Activated CD4-positive, alpha-beta T cell treated with anti-CD3 and anti-CD28 coated beads, Interleukin-2, amount 10 ng/mL, durations not matched to agents 7 days and 5 days (primary cell): ENCODE data around the gene XPR1. TPM values are rescaled to one million over a fixed set of nuclear protein-coding genes. Genes with fewer than 3 reads are reported as not detected.

Experiments used
- CTCF ChIA-PET: fragments of 350-600 bp; sonication (Branson Sonifier 250); formaldehyde crosslinking; loops from one replicate; lab custom pipeline; 2021; ENCODE audit warnings: antibody characterized with exemption; lab: Charles Lee
- POLR2A ChIA-PET: fragments of 350-600 bp; sonication (Branson Sonifier 250); formaldehyde crosslinking; loops from one replicate; lab custom pipeline; 2021; ENCODE audit warnings: antibody characterized with exemption; lab: Charles Lee
- DNase-seq: peaks from one replicate; pipeline ENCODE4 v3.0.0-alpha.2; 2020
- H3K27ac Mint-ChIP-seq: one replicate; pipeline ENCODE4 v1.8.0; 2021; ENCODE audit warnings: mild to moderate bottlenecking, moderate library complexity, mixed read lengths
- H3K27me3 Mint-ChIP-seq: one replicate; pipeline ENCODE4 v1.8.0; 2021; ENCODE audit warnings: mixed read lengths
- H3K36me3 Mint-ChIP-seq: one replicate; pipeline ENCODE4 v1.8.0; 2021; ENCODE audit warnings: low read depth, mixed read lengths
- H3K4me1 Mint-ChIP-seq: one replicate; pipeline ENCODE4 v1.8.0; 2021; ENCODE audit warnings: mixed read lengths
- H3K4me3 Mint-ChIP-seq: one replicate; pipeline ENCODE4 v1.8.0; 2021; ENCODE audit warnings: mild to moderate bottlenecking, moderate library complexity, mixed read lengths
- H3K9me3 Mint-ChIP-seq: one replicate; pipeline ENCODE4 v1.8.0; 2021; ENCODE audit warnings: mixed read lengths
- total RNA-seq, 2 experiments: library from RNA; stranded (reverse); gene quantifications; one replicate each; pipeline ENCODE4 v1.2.3, GENCODE V29; 2021

Gene XPR1
- total RNA-seq, 2 experiments from 2014 or later = 18.0 to 20.5 TPM

- Mint-ChIP-seq H3K27ac (no peak overlapping the region), H3K4me1 (no peaks in the 10 kb centered on the region), H3K36me3 (no peaks in the 10 kb centered on the region), H3K27me3 (peaks cover 1% of the 10 kb centered on the region), H3K4me3 (no peak overlapping the region), H3K9me3 (no peaks in the 10 kb centered on the region)
- POLR2A ChIA-PET = no interaction called here
- CTCF ChIA-PET = interaction anchor here (1.0 kb wide), 1 partner anchor 28 kb away, joined by 3 read pairs; no protein-coding TSS in a partner anchor
- no peak for DNase-seq
Measured at GRCh38 chr1:180620581-180620980, 11.2 kb upstream of the XPR1 start.

- ChIA-PET CTCF (interaction anchor here (0.6 to 1.3 kb wide), 2 partner anchors 8 to 26 kb away, joined by 3 read pairs; no protein-coding TSS in a partner anchor), POLR2A (no interaction called here)
- no peaks in the 10 kb centered on the region for H3K4me1 Mint-ChIP-seq
- H3K4me3 Mint-ChIP-seq = no peak overlapping the region
- no peak for DNase-seq
- no peak overlapping the region for H3K27ac Mint-ChIP-seq
- no peaks in the 10 kb centered on the region for H3K36me3 Mint-ChIP-seq
- H3K27me3 Mint-ChIP-seq = peaks cover 14% of the 10 kb centered on the region
- H3K9me3 Mint-ChIP-seq = no peaks in the 10 kb centered on the region
Measured at GRCh38 chr1:180622658-180623508, 8.9 kb upstream of the XPR1 start.

GRCh38 chr1:180623579-180624347, 8.1 kb upstream of the XPR1 start:
- Mint-ChIP-seq H3K4me3 (no peak overlapping the region), H3K27me3 (peaks cover 14% of the 10 kb centered on the region), H3K4me1 (no peaks in the 10 kb centered on the region), H3K9me3 (no peaks in the 10 kb centered on the region), H3K36me3 (no peaks in the 10 kb centered on the region), H3K27ac (no peak overlapping the region)
- ChIA-PET POLR2A (no interaction called here), CTCF (interaction anchor here (1.3 kb wide), 1 partner anchor 7 kb away, joined by 3 read pairs; no protein-coding TSS in a partner anchor)
- DNase-seq = no peak

- peaks cover 14% of the 10 kb centered on the region for H3K27me3 Mint-ChIP-seq
- no peak overlapping the region for H3K4me3 Mint-ChIP-seq
Measured at GRCh38 chr1:180626711-180627110, 5.1 kb upstream of the XPR1 start.

GRCh38 chr1:180627411-180627810, 4.4 kb upstream of the XPR1 start:
- Mint-ChIP-seq H3K27me3 (peaks cover 14% of the 10 kb centered on the region), H3K9me3 (no peaks in the 10 kb centered on the region), H3K4me3 (no peak overlapping the region), H3K4me1 (peaks cover 6% of the 10 kb centered on the region), H3K36me3 (no peaks in the 10 kb centered on the region), H3K27ac (no peak overlapping the region)
- no peak for DNase-seq
- CTCF ChIA-PET = interaction anchor here (1.0 kb wide), 2 partner anchors 11 kb away, joined by 3 read pairs; no protein-coding TSS in a partner anchor
- POLR2A ChIA-PET = no interaction called here

More at GRCh38 chr1:180626711-180627110, 5.1 kb upstream of the XPR1 start:
- no peak for DNase-seq
- no peak overlapping the region for H3K27ac Mint-ChIP-seq
- H3K36me3 Mint-ChIP-seq = no peaks in the 10 kb centered on the region
- H3K9me3 Mint-ChIP-seq = no peaks in the 10 kb centered on the region
- peaks cover 6% of the 10 kb centered on the region for H3K4me1 Mint-ChIP-seq
- CTCF ChIA-PET = interaction anchor here (1.0 kb wide), 1 partner anchor 10 kb away, joined by 3 read pairs; no protein-coding TSS in a partner anchor
- POLR2A ChIA-PET = no interaction called here

- Mint-ChIP-seq H3K4me3 (no peak overlapping the region), H3K36me3 (no peaks in the 10 kb centered on the region), H3K27ac (no peak overlapping the region), H3K27me3 (peaks cover 14% of the 10 kb centered on the region), H3K9me3 (no peaks in the 10 kb centered on the region), H3K4me1 (peaks cover 6% of the 10 kb centered on the region)
- no peak for DNase-seq
- ChIA-PET CTCF (interaction anchor here (0.7 to 1.0 kb wide), 3 partner anchors 12 to 122 kb away, joined by 3 to 4 read pairs (median 3); no protein-coding TSS in a partner anchor), POLR2A (no interaction called here)
Measured at GRCh38 chr1:180628646-180629045, 3.2 kb upstream of the XPR1 start.

GRCh38 chr1:180630408-180631193, 1.2 kb upstream of the XPR1 start:
- Mint-ChIP-seq H3K27ac (no peak overlapping the region), H3K27me3 (peaks cover 13% of the 10 kb centered on the region), H3K4me1 (peaks cover 6% of the 10 kb centered on the region), H3K4me3 (no peak overlapping the region), H3K36me3 (no peaks in the 10 kb centered on the region), H3K9me3 (no peaks in the 10 kb centered on the region)
- CTCF ChIA-PET = interaction anchor here (0.6 to 1.6 kb wide), 6 partner anchors 8 to 518 kb away, joined by 3 to 6 read pairs (median 3); no protein-coding TSS in a partner anchor
- DNase-seq = no peak
- POLR2A ChIA-PET = no interaction called here

GRCh38 chr1:180631194-180631765, 542 bp upstream of the XPR1 start:
- no peaks in the 10 kb centered on the region for H3K36me3 Mint-ChIP-seq
- no peak for DNase-seq
- no peak overlapping the region for H3K4me3 Mint-ChIP-seq
- POLR2A ChIA-PET = no interaction called here
- peak overlapping the region; percentile 92 for H3K27ac Mint-ChIP-seq
- no peaks in the 10 kb centered on the region for H3K9me3 Mint-ChIP-seq
- peaks cover 6% of the 10 kb centered on the region for H3K27me3 Mint-ChIP-seq
- CTCF ChIA-PET = interaction anchor here (0.6 to 1.6 kb wide), 8 partner anchors 8 to 129 kb away, joined by 3 to 6 read pairs (median 4); partner anchors contain the start of gene ACBD6
- peaks cover 6% of the 10 kb centered on the region for H3K4me1 Mint-ChIP-seq

- H3K9me3 Mint-ChIP-seq = no peaks in the 10 kb centered on the region
- H3K27ac Mint-ChIP-seq = peak overlapping the region; percentile 92
- DNase-seq = peak; percentile 62
- H3K27me3 Mint-ChIP-seq = no peaks in the 10 kb centered on the region
- H3K4me1 Mint-ChIP-seq = peaks cover 7% of the 10 kb centered on the region
- peaks cover 2% of the 10 kb centered on the region for H3K36me3 Mint-ChIP-seq
- POLR2A ChIA-PET = no interaction called here
- CTCF ChIA-PET = interaction anchor here (1.1 to 1.6 kb wide), 6 partner anchors 38 to 130 kb away, joined by 3 to 4 read pairs (median 4); partner anchors contain the start of gene ACBD6
- H3K4me3 Mint-ChIP-seq = no peak overlapping the region
Measured at GRCh38 chr1:180632326-180633056, 669 bp downstream of the XPR1 start.

GRCh38 chr1:180633057-180634056, 1.5 kb downstream of the XPR1 start:
- ChIA-PET POLR2A (no interaction called here), CTCF (interaction anchor here (1.1 to 1.4 kb wide), 2 partner anchors 41 to 46 kb away, joined by 3 read pairs; no protein-coding TSS in a partner anchor)

More at GRCh38 chr1:180633057-180634056, 1.5 kb downstream of the XPR1 start:
- H3K4me3 Mint-ChIP-seq = no peak overlapping the region
- H3K27me3 Mint-ChIP-seq = no peaks in the 10 kb centered on the region
- H3K4me1 Mint-ChIP-seq = peaks cover 7% of the 10 kb centered on the region
- peaks cover 2% of the 10 kb centered on the region for H3K36me3 Mint-ChIP-seq
- H3K27ac Mint-ChIP-seq = no peak overlapping the region
- DNase-seq = no peak
- H3K9me3 Mint-ChIP-seq = no peaks in the 10 kb centered on the region
